IPS-18c (cell line): Measurements from ENCODE around the gene TPK1.
A peak's percentile ranks its signal among the peaks of the same experiment; 100 is the strongest.

ENCODE experiments used
- H3K4me3 ChIP-seq: 2 replicates; pipeline ENCODE4 v1.7.0; 2013; ENCODE audit warnings: low read depth, mild to moderate bottlenecking, low read length, moderate library complexity; ENCODE audit not compliant: insufficient read depth
- H3K9me3 ChIP-seq: one replicate; pipeline ENCODE4 v1.6.1; 2013; ENCODE audit warnings: mild to moderate bottlenecking, low read length, moderate library complexity; ENCODE audit not compliant: control insufficient read depth, insufficient read depth

The TPK1 gene

GRCh38 chr7:144835652-144836544 lies at the start of gene TPK1:
TSS of gene TPK1 (minus strand) at chr7:144836053. CDS start at chr7:144835602, 451 bp downstream.
- Histone ChIP-seq H3K9me3 (peaks cover 4% of the 10 kb centered on the region), H3K4me3 (peak within 1 kb of the TSS; percentile 60)

- no peak overlapping the region for H3K4me3 ChIP-seq
Observed at GRCh38 chr7:144885478-144885877, 49.6 kb upstream of the TPK1 start.

GRCh38 chr7:144884896-144885295 lies 49.0 kb upstream of the TPK1 start:
- no peak overlapping the region for H3K4me3 ChIP-seq

More at GRCh38 chr7:144885478-144885877, 49.6 kb upstream of the TPK1 start:
- no peaks in the 10 kb centered on the region for H3K9me3 ChIP-seq

GRCh38 chr7:144873316-144873845 lies 37.5 kb upstream of the TPK1 start:
- Histone ChIP-seq H3K9me3 (no peaks in the 10 kb centered on the region), H3K4me3 (no peak overlapping the region)

More at GRCh38 chr7:144884896-144885295, 49.0 kb upstream of the TPK1 start:
- H3K9me3 ChIP-seq = no peaks in the 10 kb centered on the region

- H3K4me3 ChIP-seq = no peak overlapping the region
- H3K9me3 ChIP-seq = no peaks in the 10 kb centered on the region
Observed at GRCh38 chr7:144869082-144869481, 33.2 kb upstream of the TPK1 start.

- no peak overlapping the region for H3K4me3 ChIP-seq
Observed at GRCh38 chr7:144866189-144866588, 30.3 kb upstream of the TPK1 start.

GRCh38 chr7:144863320-144863647 lies 27.4 kb upstream of the TPK1 start:
- H3K4me3 ChIP-seq = no peak overlapping the region
- no peaks in the 10 kb centered on the region for H3K9me3 ChIP-seq

More at GRCh38 chr7:144866189-144866588, 30.3 kb upstream of the TPK1 start:
- H3K9me3 ChIP-seq = no peaks in the 10 kb centered on the region

GRCh38 chr7:144862612-144863319 lies 26.9 kb upstream of the TPK1 start:
- H3K9me3 ChIP-seq = no peaks in the 10 kb centered on the region
- H3K4me3 ChIP-seq = no peak overlapping the region

GRCh38 chr7:144859739-144860138 lies 23.9 kb upstream of the TPK1 start:
- Histone ChIP-seq H3K4me3 (no peak overlapping the region), H3K9me3 (no peaks in the 10 kb centered on the region)

- Histone ChIP-seq H3K9me3 (no peaks in the 10 kb centered on the region), H3K4me3 (no peak overlapping the region)
Observed at GRCh38 chr7:144857463-144857862, 21.6 kb upstream of the TPK1 start.

- H3K9me3 ChIP-seq = no peaks in the 10 kb centered on the region
- H3K4me3 ChIP-seq = no peak overlapping the region
Observed at GRCh38 chr7:144854839-144855424, 19.1 kb upstream of the TPK1 start.

GRCh38 chr7:144853542-144853941 lies 17.7 kb upstream of the TPK1 start:
- H3K4me3 ChIP-seq = no peak overlapping the region

GRCh38 chr7:144848078-144848477 lies 12.2 kb upstream of the TPK1 start:
- Histone ChIP-seq H3K4me3 (no peak overlapping the region), H3K9me3 (no peaks in the 10 kb centered on the region)

More at GRCh38 chr7:144853542-144853941, 17.7 kb upstream of the TPK1 start:
- H3K9me3 ChIP-seq = no peaks in the 10 kb centered on the region

- Histone ChIP-seq H3K9me3 (no peaks in the 10 kb centered on the region), H3K4me3 (no peak overlapping the region)
Observed at GRCh38 chr7:144842377-144842851, 6.6 kb upstream of the TPK1 start.

GRCh38 chr7:144836545-144836842 lies 641 bp upstream of the TPK1 start:
- H3K9me3 ChIP-seq = peaks cover 4% of the 10 kb centered on the region
- peak overlapping the region; percentile 60; the same call in 1 of the 2 replicates for H3K4me3 ChIP-seq

- Histone ChIP-seq H3K4me3 (peak overlapping the region; percentile 60), H3K9me3 (peaks cover 4% of the 10 kb centered on the region)
Observed at GRCh38 chr7:144835155-144835611, 670 bp downstream of the TPK1 start.

- Histone ChIP-seq H3K9me3 (peaks cover 4% of the 10 kb centered on the region), H3K4me3 (peak overlapping the region; percentile 60)
Observed at GRCh38 chr7:144834641-144835144, 1.2 kb downstream of the TPK1 start.
